ENCODE data around the gene PICK1. TPM values are rescaled to one million over a fixed set of nuclear protein-coding genes. Genes with fewer than 3 reads are reported as not detected.

The PICK1 gene
- total and polyA plus RNA-seq, 2 of the 8 experiments (the other 6 are each of a cell fraction or from before 2014, with no cell fraction given) = 20.4 to 22.9 TPM

- TF ChIP-seq CHD7 (IDR thresholded peaks at IDR 0.05; ENCODE audit: insufficient replicate concordance, low read length) = no peak
- TF ChIP-seq PHF8 (conservative IDR thresholded peaks at IDR 0.05; ENCODE audit: low read depth, low read length) = no peak
- TF ChIP-seq EP300 (IDR thresholded peaks at IDR 0.05; ENCODE audit: borderline replicate concordance in 1 of 2, low read depth in 2 of 2, low read length in 2 of 2) = no peak
- TF ChIP-seq BACH1 (IDR thresholded peaks at IDR 0.05; ENCODE audit: low read length) = no peak
- TF ChIP-seq RBBP5 (IDR thresholded peaks at IDR 0.05; ENCODE audit: borderline replicate concordance, low read depth, low read length) = no peak
- TF ChIP-seq SUZ12 (IDR thresholded peaks at IDR 0.05; ENCODE audit: low read length) = no peak
Observed at GRCh38 chr22:38103641-38104040, 46.4 kb downstream of the PICK1 start (continued).
